Endothelial cell of umbilical vein (primary cell): Measurements from ENCODE around the gene PLB1. TPM values are rescaled to one million over a fixed set of nuclear protein-coding genes. Genes with fewer than 3 reads are reported as not detected.

Experiments
- BruUV-seq: library from RNA; stranded (reverse); fragments of 400-500 nt; replicated peaks from 2 replicates; lab custom pipeline; 2021; lab: Mats Ljungman, UMichigan
- CTCF ChIA-PET: fragments of 300-600, 350-600 bp; sonication (Branson Sonifier 250); formaldehyde crosslinking; loops from one replicate; lab custom pipeline; 2021; ENCODE audit warnings: antibody characterized with exemption, inconsistent platforms; lab: Charles Lee
- POLR2A ChIA-PET: fragments of 300-600, 350-600 bp; sonication (Branson Sonifier 250); formaldehyde crosslinking; loops from one replicate; lab custom pipeline; 2021; ENCODE audit warnings: antibody characterized with exemption, inconsistent platforms; lab: Charles Lee
- DNase-seq: peaks from one replicate; pipeline ENCODE4 v3.0.0-alpha.2; 2011; ENCODE audit warnings: low read depth, low spot score
- FAIRE-seq: peaks from 2 replicates; lab custom pipeline; 2011; peaks lifted over from hg19 to GRCh38; lab: Jason Lieb, UNC
- H2AFZ ChIP-seq: 2 replicates; pipeline ENCODE4 v1.6.0; 2012; ENCODE audit warnings: low read depth, low read length, control low read depth, inconsistent platforms
- H3K27ac ChIP-seq: 2 replicates; pipeline ENCODE4 v1.5.1; 2011; ENCODE audit warnings: low read depth, mild to moderate bottlenecking, control low read depth, low read length, moderate library complexity; ENCODE audit not compliant: insufficient read depth
- H3K27me3 ChIP-seq, 2 experiments: 2 replicates each; pipeline versions ENCODE4 v1.6.0 to v1.6.1; 2011; ENCODE audit warnings: low read length in 2 of 2, mixed read lengths in 1 of 2; ENCODE audit not compliant: control insufficient read depth in 2 of 2, insufficient read depth in 2 of 2
- H3K36me3 ChIP-seq, 2 experiments: 2 replicates in 1 of 2; 3 replicates in 1 of 2; pipeline ENCODE4 v1.5.1; 2011; ENCODE audit warnings: low read length in 2 of 2, mild to moderate bottlenecking in 1 of 2, moderate library complexity in 1 of 2; ENCODE audit not compliant: control insufficient read depth in 2 of 2, insufficient read depth in 2 of 2; ENCODE audit errors: extremely low read depth in 1 of 2
- H3K4me1 ChIP-seq: 3 replicates; pipeline ENCODE4 v1.5.1; 2011; ENCODE audit warnings: mild to moderate bottlenecking, low read length; ENCODE audit not compliant: control insufficient read depth, insufficient read depth; ENCODE audit errors: extremely low read depth
- H3K4me2 ChIP-seq: 2 replicates; pipeline ENCODE4 v1.6.1; 2011; ENCODE audit warnings: low read length, control low read depth, mixed read lengths; ENCODE audit not compliant: insufficient read depth
- H3K4me3 ChIP-seq, 3 experiments: fragments of 200-600 bp in 1 of 3; sonication (generic), shearing (Covaris generic) in 1 of 3; replicated peaks in 1 of 3; 2 replicates each; pipeline ENCODE4 v1.5.1; 2011 to 2016; ENCODE audit warnings: control low read depth in 3 of 3, low read length in 3 of 3, mild to moderate bottlenecking in 2 of 3, inconsistent platforms in 1 of 3, low read depth in 1 of 3, moderate library complexity in 1 of 3; ENCODE audit not compliant: insufficient read depth in 1 of 3
- H3K79me2 ChIP-seq: 2 replicates; pipeline ENCODE4 v1.6.0; 2012; ENCODE audit warnings: low read length, inconsistent platforms; ENCODE audit not compliant: control insufficient read depth, insufficient read depth
- H3K9ac ChIP-seq: replicated peaks from 2 replicates; pipeline ENCODE3; 2011; ENCODE audit warnings: low read length, control low read depth; ENCODE audit not compliant: insufficient read depth; ENCODE audit errors: extremely low read depth
- H3K9me1 ChIP-seq: replicated peaks from 3 replicates; pipeline ENCODE4 v1.6.0; 2011; ENCODE audit warnings: mild to moderate bottlenecking, low read length; ENCODE audit not compliant: control insufficient read depth, insufficient read depth; ENCODE audit errors: extremely low read depth
- H3K9me3 ChIP-seq: replicated peaks from 2 replicates; pipeline ENCODE4 v1.5.1; 2012; ENCODE audit warnings: low read length, inconsistent platforms; ENCODE audit not compliant: control insufficient read depth, insufficient read depth
- H4K20me1 ChIP-seq: replicated peaks from 2 replicates; pipeline ENCODE3; 2011; ENCODE audit warnings: mild to moderate bottlenecking, low read length; ENCODE audit not compliant: control insufficient read depth, insufficient read depth; ENCODE audit errors: extremely low read depth
- CTCF ChIP-seq, 2 donors: IDR thresholded peaks; 1 replicate in 1 of 2; 2 replicates in 1 of 2; pipeline ENCODE4 v1.5.1; 2011; ENCODE audit warnings: low read length in 2 of 2, mild to moderate bottlenecking in 2 of 2, moderate library complexity in 2 of 2, control low read depth in 1 of 2, inconsistent platforms in 1 of 2, low read depth in 1 of 2; ENCODE audit not compliant: insufficient read depth in 1 of 2; ENCODE audit errors: extremely low read depth in 1 of 2
- EZH2 ChIP-seq: IDR thresholded peaks from 2 replicates; pipeline ENCODE4 v1.6.1; 2012; ENCODE audit warnings: borderline replicate concordance, low read depth, mild to moderate bottlenecking, moderate library complexity, low read length, inconsistent platforms; ENCODE audit not compliant: severe bottlenecking
- FOS ChIP-seq: IDR thresholded peaks from 2 replicates; pipeline ENCODE4 v1.6.1; 2011; ENCODE audit warnings: mild to moderate bottlenecking, low read length, moderate library complexity, borderline replicate concordance; ENCODE audit not compliant: insufficient read depth
- GATA2 ChIP-seq: IDR thresholded peaks from 2 replicates; pipeline ENCODE4 v1.7.0; 2011; ENCODE audit warnings: low read depth, mild to moderate bottlenecking, moderate library complexity, mixed read lengths, low read length; ENCODE audit not compliant: insufficient read length, insufficient read depth
- JUN ChIP-seq: IDR thresholded peaks from 2 replicates; pipeline ENCODE4 v1.6.1; 2011; ENCODE audit warnings: borderline replicate concordance, low read depth; ENCODE audit not compliant: insufficient read length, insufficient read depth
- MAX ChIP-seq: IDR thresholded peaks from 2 replicates; pipeline ENCODE4 v1.6.1; 2011; ENCODE audit not compliant: insufficient read depth, insufficient read length
- MYC ChIP-seq: IDR thresholded peaks from one replicate; pipeline ENCODE4 v1.6.1; 2011; ENCODE audit warnings: mild to moderate bottlenecking, low read depth, low read length
- POLR2A ChIP-seq: IDR thresholded peaks from 2 replicates; pipeline ENCODE4 v1.6.1; 2012; ENCODE audit warnings: low read depth, mild to moderate bottlenecking, control low read depth, low read length
- POLR2AphosphoS5 ChIP-seq: IDR thresholded peaks from 2 replicates; pipeline ENCODE4 v1.6.1; 2012; ENCODE audit warnings: low read depth, mild to moderate bottlenecking, control low read depth, low read length, moderate library complexity; ENCODE audit not compliant: insufficient read depth
- dilution Hi-C: fragments of 300-500 bp; cut with MboI; formaldehyde crosslinking; loops from one replicate; pipeline ENCODE4 v1.15.0; 2019; ENCODE audit warnings: low sequenced_read_pairs; ENCODE audit not compliant: extremely low pct_ligation_motif_present
- intact Hi-C: fragments of 100-400 bp; cut with micrococcal nuclease; formaldehyde crosslinking; loops from one replicate; pipeline ENCODE4 v1.10.0; 2022
- polyA plus RNA-seq, 4 experiments: library from polyadenylated mRNA; depleted of rRNA in 3 of 4; stranded (reverse) in 3 of 4; unstranded in 1 of 4; fragments of >200 nt; gene quantifications; 2 replicates each; pipeline versions ENCODE4 v1.2.1 to v1.2.3, GENCODE V29; 2011 to 2012; ENCODE audit warnings: missing spikeins in 1 of 4
- total RNA-seq: library from RNA; stranded (reverse); gene quantifications from 2 replicates; pipeline ENCODE4 v1.2.3, GENCODE V29; 2021

PLB1 gene
- total and polyA plus RNA-seq, 2 donors (not counting 3 experiments of a cell fraction or from before 2014, with no cell fraction given) = 0.75 to 0.80 TPM

GRCh38 chr2:28633204-28633603, 137.3 kb downstream of the PLB1 start:
- no TSS peak for BruUV-seq

More at GRCh38 chr2:28633204-28633603, 137.3 kb downstream of the PLB1 start:
- H3K27ac ChIP-seq = no peak overlapping the region
- H3K79me2 ChIP-seq = no peaks in the 10 kb centered on the region
- H3K36me3 ChIP-seq = no peaks in the 10 kb centered on the region
- H3K9ac ChIP-seq = no peak overlapping the region
- H4K20me1 ChIP-seq = no peaks in the 10 kb centered on the region
- H3K9me3 ChIP-seq = no peaks in the 10 kb centered on the region
- H3K4me1 ChIP-seq = no peaks in the 10 kb centered on the region
- no peaks in the 10 kb centered on the region for H3K9me1 ChIP-seq
- no peak overlapping the region for H3K4me2 ChIP-seq
- ChIA-PET CTCF (no interaction called here), POLR2A (no interaction called here)
- H3K4me3 ChIP-seq = no peak overlapping the region
- FAIRE-seq = no peak
- no peaks in the 10 kb centered on the region for H3K27me3 ChIP-seq
- TF ChIP-seq CTCF (IDR thresholded peaks at IDR 0.05; ENCODE audit: extremely low read depth in 1 of 2, insufficient read depth in 1 of 2, low read depth in 1 of 2, low read length in 2 of 2) (no peak), POLR2AphosphoS5 (no peak), EZH2 (no peak), POLR2A (no peak), MAX (no peak), JUN (no peak), GATA2 (no peak), MYC (no peak), FOS (no peak)
- dilution Hi-C loops = no loop called here
- DNase-seq = no peak
- no peak overlapping the region for H2AFZ ChIP-seq
- intact Hi-C loops = no loop called here
